ENCODE results near the gene KRT82.

KRT82 gene

GRCh38 chr12:52400906-52401305, 5.2 kb downstream of the KRT82 start:
- H3K4me3 ChIP-seq (ENCODE audit: low read length) = no peak overlapping the region
- DNase-seq (ENCODE audit: low read depth) = no peak
- no peak for TF ChIP-seq CTCF (conservative IDR thresholded peaks at IDR 0.05; ENCODE audit: low read length)

DNA sequence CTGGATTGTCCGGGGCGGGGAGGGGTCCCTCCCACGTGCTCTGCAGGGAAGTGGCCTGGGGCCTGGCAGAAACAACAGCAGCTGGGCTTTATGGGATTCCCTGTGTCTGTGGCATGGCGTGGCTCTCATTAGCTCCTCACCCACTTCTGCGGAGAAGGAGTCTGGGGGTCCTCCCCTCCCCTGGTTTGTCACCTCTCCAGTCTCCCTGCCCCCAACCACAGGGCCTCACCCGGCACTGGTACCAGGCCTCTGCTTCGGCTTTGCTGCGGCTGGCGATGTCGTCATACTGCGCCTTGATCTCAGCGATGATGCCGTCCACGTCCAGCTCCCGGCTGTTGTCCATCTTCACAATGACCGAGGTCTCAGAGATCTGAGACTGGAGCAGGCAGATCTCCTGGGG, 6.4 kb downstream of the KRT82 start:
- DNase-seq (ENCODE audit: low read depth) = no peak
- H3K4me3 ChIP-seq (ENCODE audit: low read length) = no peak overlapping the region
- TF ChIP-seq CTCF (conservative IDR thresholded peaks at IDR 0.05; ENCODE audit: low read length) = no peak

DNA sequence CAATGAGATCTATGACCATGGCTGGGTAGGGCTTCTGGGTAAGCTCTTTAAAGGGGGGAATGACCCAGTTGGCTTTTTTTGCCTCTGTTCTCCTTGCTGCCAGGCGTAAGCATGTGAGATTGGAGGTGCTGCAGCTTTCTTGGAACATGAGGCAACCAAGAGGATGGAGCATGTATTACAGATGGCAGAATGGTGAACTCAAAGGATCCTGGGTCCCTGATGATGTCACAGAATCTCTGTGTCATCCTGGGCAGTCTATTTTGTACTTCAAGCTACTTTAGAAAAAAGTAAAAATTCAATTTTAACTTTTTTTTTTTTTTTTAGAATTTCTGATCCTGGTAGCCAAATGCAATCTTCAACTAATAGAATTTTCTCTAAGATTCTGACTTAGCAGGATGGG, 8.0 kb downstream of the KRT82 start:
- no peak for TF ChIP-seq CTCF (conservative IDR thresholded peaks at IDR 0.05; ENCODE audit: low read length)
- no peak for DNase-seq (ENCODE audit: low read depth)
- no peak overlapping the region for H3K4me3 ChIP-seq (ENCODE audit: low read length)

DNA sequence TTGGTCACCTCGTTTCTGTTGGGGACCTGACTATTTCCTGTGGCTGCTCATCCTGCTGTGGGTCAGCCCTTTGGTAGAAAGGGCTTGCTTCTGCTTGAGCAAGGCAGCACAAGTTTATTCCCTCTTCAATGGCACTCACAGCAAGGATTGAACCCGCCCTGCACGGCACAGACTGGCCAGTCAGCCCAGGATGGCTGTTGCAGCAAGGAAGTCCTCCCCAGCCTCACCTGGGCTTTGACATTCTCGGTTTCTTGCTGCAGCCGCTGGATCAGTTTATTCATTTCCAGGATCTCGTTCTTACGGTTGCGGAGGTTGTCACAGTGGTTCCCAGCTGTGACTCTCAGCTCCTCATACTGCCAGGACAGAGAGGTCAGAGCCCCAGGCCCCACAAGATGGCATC, 9.5 kb downstream of the KRT82 start:
- H3K4me3 ChIP-seq (ENCODE audit: low read length) = no peak overlapping the region
- DNase-seq (ENCODE audit: low read depth) = no peak
- TF ChIP-seq CTCF (conservative IDR thresholded peaks at IDR 0.05; ENCODE audit: low read length) = no peak

DNA sequence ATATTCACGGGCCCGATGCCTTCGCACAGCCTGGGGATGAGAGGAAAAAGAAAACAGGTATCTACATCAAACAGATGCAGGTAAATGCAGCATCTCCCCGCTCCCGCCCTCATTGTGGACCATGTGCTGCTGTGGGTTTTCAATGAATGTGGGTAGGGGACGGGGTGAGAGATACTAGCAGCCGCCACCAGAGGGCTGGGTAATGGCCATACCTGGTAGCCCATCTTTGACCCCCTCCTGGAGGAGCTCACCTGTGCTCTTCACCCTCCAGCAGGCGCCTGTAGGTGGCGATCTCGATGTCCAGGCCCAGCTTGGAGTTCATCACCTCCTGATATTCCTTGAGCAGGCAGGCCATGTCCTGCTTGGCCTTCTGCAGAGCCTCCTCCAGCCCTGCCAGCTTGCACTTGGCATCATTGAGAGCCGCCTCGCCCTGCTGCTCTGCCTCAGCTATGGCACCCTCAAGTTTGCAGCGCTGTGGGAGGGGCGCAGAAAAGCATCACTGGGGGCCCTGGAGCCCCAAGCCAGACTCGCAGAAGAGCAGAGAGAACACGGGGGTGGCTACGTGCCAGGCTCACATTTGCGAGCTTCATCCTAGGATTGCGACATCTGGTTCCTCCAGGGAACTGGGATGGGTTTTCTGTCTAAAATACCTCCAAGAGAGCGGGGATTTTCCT, 10.2 kb downstream of the KRT82 start:
- no peak overlapping the region for H3K4me3 ChIP-seq (ENCODE audit: low read length)
- peak; percentile 37 for DNase-seq (ENCODE audit: low read depth)
- TF ChIP-seq CTCF (conservative IDR thresholded peaks at IDR 0.05; ENCODE audit: low read length) = 0 out of 2 replicates have a peak, but pooled peaks have one; percentile 6

GRCh38 chr12:52394836-52395405, 11.2 kb downstream of the KRT82 start:
- TF ChIP-seq CTCF (conservative IDR thresholded peaks at IDR 0.05; ENCODE audit: low read length) = no peak
- DNase-seq (ENCODE audit: low read depth) = no peak
- H3K4me3 ChIP-seq (ENCODE audit: low read length) = no peak overlapping the region

GRCh38 chr12:52392465-52393007, 13.6 kb downstream of the KRT82 start:
- no peak for TF ChIP-seq CTCF (conservative IDR thresholded peaks at IDR 0.05; ENCODE audit: low read length)
- no peak overlapping the region for H3K4me3 ChIP-seq (ENCODE audit: low read length)
- no peak for DNase-seq (ENCODE audit: low read depth)
